Hypothalamus (tissue), 51 donors: ENCODE measurements around the gene HERC3.
"Not testable (repeated sequence)": the region's sequence is repeated elsewhere in the genome, so short reads cannot be mapped to it uniquely, and the experiment has no call there.

Experiments used
- DNase-seq, 51 donors: peaks; one replicate each; lab custom pipeline; 2025; lab: John Stamatoyannopoulos, UW

The HERC3 gene

DNA sequence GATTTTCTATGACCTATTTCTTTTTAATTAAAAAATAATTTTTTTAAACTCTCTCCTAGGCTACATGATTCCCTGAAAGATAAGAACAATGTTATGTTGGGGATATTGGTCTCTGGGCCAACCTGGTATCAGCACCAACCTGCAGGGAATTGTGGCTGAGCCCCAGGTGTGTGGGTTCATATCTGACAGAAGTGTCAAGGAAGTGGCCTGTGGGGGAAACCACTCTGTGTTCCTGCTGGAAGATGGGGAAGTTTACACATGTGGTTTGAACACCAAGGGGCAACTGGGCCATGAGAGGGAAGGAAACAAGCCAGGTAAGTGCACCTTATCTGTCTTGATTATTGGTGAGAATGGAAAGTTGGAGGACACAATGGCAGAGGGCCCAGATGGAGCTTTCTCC lies 13.5 kb downstream of the HERC3 start:
- DNase-seq, result no peak

DNA sequence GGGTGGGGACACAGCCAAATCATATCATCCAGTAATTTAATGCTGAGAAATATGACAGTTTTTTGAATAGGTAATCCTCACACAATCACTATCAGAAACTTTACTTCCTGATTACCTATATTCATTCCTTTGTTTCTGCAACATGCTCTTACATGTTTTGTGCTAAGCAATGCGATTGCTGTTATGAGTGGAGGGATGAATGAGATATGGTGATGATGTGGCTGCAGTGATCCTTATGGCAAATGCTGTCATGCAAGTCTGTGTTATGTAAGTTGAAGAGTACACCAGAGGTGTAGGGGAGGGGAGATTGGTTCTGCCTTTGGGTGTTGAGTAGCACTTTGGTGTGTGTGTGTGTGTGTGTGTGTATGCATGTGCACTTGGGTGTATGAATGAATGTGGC lies 14.6 kb downstream of the HERC3 start:
- no peak for DNase-seq

DNA sequence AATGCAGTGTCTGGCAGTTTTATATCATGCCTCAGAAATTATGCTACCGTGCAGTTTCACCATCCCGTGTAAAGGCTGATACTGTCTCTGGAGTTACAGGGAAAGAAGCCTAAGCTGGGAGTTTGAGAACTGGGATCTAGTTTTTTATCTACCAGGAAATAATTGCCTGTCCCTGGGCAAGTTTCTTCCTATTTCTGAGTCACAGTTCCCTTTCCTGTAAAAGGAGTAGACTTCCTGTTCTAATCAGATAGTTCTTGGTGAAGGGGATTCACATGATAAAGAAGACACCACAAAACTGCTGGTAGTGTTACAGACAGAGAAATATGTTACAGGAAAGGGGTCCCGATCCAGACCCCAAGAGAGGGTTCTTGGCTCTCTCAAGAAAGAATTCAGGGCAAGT lies 17.1 kb downstream of the HERC3 start:
- DNase-seq, result no peak

DNA sequence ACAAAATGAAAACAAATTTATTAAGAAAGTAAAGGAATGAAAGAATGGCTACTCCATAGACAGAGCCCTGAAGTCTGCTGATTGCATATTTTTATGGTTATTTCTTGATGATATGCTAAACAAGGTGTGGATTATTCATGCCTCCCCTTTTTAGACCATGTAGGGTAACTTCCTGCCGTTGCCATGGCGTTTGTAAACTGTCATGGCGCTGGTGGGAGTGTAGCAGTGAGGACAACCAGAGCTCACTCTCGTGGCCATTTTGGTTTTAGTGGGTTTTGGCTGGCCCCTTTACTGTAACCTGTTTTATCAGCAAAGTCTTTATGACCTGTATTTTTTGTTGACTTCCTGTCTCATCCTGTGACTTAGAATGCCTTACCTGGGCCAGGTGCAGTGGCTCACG lies 17.5 kb downstream of the HERC3 start:
- not testable (repeated sequence) for DNase-seq

DNA sequence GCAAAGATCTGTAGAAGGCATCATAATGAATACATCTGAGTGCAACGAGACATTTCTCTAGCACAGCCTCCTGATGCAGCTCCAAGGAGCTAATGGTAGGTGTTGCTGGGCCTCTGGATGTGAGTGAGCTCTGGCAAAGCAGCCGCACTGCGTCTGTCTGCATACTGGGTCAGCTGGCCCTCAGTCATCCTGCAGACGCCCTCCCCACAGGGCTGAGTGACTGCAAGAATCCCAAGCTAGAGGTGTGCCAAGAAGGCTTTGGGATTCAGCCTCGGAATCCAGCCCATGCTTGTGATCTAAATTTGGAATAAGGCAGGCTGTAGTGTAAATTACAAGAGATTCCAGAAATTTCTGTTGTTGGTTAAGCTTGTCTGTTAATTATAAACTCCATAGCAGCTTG lies 18.5 kb downstream of the HERC3 start:
- DNase-seq, result peak in 22 of 51 donors; percentile 1 to 63 (median 22)

DNA sequence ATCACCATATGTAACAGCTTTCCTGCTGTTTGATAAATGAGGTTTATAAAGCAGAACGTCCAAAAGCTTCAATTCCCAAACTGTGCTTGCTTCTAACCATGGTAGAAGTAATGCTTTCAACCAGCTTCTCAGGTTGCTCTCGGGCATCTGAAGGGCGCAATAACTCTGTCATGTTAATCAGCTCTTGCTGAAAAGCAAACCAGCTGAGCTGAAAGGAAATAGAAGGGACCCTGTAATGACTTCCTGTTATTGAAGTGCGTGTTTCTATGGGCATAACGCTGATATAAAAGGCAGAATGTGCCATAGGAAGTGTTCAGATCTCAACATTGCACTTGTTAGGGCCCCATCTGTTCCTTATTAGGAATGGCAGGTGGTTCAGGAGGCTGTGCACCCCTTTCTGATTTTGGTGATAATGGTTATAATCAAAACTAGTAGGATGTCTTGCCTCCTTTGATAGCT lies 21.2 kb downstream of the HERC3 start:
- no peak for DNase-seq

DNA sequence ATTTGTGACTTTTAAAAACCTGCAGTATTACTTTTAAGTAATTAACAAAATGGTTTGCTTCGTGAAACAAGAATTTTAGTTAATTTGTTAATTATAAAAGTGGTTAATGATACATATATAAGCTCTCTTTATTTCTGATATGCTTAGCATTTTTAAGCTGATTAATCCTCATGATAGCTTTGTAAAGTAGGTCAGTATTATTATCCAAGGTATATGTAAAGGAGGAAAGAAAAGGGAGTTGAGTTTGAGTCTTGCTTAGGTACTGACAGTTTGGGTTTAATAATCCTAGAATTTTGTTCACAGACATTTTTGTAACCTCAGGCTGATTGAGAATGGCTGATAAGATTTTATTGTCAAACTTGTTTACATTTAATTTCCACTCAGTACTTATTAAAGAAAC lies 21.8 kb downstream of the HERC3 start:
- DNase-seq, result no peak

DNA sequence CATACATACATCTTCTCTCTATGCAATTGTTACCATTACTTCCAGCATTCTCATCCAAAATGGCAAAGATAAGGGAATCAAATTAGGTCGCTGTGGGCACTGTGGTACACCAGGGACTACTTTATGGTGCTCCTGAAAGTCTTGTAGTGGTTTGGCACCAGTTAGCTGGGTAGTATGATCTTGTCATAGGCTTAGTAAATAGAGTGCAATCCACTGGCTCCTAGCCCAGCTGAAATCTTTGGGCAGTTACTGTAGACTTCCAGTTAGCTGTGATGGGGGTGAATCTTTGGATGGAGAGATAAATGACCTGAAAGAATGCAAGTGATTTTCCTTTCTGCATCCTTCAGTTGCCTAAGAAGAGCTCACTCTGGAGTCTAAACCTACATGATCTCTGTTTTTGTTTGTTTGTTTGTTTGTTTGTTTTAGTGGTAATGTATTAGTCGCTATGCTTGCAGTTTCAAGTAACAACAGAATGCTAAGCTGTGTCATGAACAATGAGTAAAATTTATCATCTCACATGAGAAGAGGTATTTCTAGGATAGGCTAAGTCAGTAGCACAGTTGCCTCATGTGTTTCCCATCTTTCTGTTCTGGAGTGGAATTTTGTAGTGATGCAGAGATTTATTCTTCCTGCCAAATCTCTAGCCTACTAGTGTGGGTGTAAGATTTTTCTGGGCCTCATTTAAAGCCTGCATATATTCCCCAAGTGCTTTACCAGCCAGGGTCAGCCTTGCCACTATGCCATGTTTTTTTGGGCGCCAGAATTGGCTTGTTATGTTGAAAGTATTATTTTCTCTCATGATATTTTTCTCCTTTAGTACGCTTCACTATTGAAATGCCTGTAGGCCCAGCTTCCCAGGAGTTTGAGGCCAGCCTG lies 24.2 kb downstream of the HERC3 start:
- no peak for DNase-seq

DNA sequence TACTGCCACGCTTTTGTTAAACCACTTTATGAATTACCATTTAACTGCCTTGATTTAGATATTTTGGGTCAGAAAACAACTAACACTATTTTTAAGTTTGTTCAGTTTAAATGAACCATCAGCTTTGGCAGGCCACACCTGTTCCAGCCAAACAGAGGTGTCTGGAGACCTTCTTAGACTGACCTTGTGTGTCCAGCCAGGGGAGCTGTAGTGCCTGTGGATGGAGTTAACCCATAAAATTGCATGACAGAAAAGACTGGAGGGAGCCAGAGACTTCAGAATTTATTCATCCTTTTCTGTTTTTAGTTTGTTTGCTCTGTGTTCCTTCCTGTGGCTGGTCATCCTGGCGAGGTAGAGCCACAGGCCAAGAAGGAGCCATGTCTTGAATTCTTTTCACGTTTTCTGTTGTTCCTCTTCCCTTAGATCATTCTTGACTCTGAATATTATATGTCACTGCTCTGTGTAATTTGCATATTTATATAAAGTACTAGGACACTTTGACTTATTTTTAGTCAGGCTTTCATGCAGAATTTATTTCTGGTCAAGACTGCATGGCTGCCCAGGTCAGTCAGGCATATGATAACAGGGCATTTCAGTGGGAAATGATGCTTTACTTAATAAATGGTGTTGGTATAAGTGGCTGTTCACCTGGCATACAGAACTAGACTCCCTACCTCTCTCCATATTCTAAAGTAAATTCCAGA lies 26.7 kb downstream of the HERC3 start:
- no peak for DNase-seq

DNA sequence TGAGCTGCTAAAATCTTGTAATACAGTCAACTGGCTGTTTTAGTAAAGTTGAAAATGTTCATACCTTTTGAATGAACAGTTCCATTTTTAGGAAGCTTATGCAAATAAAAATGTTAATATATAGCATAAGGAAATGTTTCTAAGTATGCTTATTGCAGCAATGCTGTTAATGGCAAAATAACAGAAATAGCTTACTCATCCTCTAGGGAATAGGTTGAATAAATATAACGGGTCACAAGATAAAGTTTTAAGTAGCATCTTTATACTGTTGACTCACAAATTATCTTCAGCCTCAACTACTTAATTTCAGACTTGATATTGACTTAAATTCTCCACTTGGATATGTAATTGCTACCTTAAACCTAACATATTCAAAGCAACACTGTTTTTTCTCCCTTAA lies 27.7 kb downstream of the HERC3 start:
- DNase-seq, result no peak

DNA sequence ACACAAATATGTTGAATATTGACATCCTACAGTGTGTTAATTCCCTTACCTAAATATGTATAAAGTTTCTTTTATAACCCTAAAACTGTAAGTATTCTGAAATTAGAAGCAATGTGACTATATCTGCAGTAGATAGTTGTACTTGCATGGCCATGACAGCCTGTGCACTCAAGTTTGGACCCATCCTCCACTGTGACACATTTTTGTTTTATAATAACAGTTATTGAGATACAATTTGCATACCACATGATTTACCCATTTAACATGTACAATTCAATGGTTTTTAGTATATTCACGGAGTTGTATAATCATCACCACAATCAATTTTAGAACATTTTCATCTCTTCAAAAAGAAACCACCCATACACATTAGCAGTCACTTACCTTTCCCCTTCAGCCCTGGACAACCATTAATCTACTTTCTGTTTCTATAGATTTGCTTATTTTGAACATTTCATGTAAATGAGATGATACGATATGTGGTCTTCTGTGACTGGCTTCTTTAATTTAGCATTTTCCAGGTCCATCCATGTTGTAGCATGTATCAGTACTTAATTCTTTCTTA lies 29.6 kb downstream of the HERC3 start:
- DNase-seq, result no peak

DNA sequence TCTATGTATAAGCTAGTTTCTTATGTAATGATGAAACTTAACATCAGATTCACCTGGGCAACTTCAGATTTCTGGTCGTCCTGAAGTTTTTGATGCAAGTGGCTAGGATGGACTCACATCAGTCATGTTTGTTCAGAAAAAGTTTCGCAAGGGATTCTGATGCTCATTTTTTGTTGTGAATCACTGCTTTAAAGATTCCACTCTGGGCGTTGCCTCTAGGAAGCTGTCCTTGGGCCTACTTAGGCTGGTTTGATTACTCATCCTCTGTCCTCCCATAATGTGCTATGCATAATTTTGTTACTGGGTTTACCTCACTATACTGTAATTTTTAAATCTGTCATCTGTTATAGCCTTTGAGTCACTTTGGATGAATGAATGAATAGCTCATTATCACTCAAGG lies 30.8 kb downstream of the HERC3 start:
- DNase-seq, result no peak

DNA sequence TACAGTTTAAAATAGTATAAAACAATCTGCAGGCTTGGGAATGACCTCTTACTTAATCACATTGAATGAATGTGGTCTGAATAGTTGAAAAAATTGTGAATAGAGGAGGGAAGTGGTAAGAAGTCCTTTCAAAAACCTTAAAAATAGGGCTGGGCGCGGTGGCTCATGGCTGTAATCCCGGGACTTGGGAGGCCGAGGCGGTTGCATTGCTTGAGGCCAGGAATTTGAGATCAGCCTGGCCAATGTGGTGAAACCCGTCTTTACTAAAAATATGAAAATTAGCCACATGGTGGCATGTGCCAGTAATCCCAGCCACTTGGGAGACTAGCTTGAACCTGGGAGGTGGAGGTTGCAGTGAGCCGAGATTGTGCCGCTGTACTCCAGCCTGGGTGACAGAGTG lies 36.5 kb downstream of the HERC3 start:
- peak in 10 of 51 donors; percentile 1 to 26 (median 7) for DNase-seq

DNA sequence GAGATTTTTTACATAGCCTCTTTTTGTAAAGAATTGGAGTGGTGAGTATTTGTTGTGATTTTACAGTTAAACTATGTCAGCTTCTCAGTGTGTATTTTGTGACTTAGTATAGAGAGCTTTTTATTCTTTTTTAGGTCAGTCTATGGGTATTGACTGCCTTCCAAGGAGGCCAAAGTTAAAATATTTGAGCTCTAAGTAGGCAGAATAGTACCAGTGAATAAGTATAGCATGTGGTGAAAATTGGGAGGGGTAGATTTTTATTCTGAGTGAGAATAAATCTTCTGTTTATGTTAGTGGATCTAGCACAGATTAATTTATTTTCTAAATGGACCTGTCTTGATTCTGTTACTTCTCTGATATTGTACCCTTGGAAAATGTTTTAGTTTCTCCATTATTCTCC lies 37.5 kb downstream of the HERC3 start:
- DNase-seq, result no peak

DNA sequence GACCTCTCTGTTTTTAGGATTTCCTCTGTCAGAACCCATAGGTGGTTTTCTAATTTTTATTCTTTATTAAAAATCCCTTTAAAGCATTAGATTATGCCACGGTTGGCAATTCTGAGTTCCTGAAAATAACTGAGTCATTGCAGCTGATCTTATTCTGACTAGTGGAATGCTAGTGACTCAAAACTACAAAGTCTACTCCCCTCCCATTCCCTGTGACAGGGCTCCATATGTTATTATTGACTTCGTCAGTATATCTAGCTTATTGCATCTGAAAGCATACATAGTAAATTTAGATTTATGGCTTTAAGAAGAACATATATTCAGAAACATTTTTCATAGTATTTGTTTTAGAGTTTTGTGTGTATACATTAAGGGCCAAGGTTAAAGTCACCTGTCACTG lies 38.5 kb downstream of the HERC3 start:
- no peak for DNase-seq

DNA sequence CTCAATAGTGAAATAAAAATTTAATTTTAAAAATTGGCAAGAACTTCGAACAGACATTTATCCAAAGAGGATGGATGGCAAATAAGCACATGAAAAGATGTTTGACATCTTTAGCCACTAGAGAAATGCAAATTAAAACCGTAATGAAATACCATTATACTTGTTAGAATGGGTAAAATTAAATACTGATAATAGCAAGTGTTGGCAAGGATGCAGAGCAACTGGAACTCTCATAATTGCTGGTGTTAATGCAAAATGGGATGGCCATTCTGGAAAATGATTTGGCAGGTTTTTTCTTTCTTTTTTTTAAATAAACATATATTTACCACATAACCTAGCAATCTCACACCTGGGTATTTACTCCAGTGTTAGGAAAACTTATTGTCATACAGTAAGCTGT lies 51.7 kb downstream of the HERC3 start:
- no peak for DNase-seq

DNA sequence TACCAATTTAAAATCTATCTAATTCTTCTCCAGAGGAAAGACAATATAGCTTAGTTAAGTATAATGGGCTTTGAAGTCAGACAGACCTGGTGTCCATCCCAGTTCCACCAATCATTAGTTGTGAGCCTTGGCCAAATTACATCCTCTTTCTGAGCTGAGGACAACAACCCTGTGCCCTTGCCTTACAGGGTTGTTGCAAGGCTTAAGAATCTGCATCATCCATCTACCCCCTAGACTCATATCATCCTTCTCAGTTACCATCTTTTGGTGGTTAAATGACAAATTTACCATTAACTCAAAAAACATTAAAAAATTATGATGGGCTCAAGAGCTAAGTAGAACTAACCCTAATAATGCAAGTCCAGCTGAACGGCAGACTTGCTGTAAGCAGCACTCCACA lies 53.7 kb downstream of the HERC3 start:
- DNase-seq, result no peak

DNA sequence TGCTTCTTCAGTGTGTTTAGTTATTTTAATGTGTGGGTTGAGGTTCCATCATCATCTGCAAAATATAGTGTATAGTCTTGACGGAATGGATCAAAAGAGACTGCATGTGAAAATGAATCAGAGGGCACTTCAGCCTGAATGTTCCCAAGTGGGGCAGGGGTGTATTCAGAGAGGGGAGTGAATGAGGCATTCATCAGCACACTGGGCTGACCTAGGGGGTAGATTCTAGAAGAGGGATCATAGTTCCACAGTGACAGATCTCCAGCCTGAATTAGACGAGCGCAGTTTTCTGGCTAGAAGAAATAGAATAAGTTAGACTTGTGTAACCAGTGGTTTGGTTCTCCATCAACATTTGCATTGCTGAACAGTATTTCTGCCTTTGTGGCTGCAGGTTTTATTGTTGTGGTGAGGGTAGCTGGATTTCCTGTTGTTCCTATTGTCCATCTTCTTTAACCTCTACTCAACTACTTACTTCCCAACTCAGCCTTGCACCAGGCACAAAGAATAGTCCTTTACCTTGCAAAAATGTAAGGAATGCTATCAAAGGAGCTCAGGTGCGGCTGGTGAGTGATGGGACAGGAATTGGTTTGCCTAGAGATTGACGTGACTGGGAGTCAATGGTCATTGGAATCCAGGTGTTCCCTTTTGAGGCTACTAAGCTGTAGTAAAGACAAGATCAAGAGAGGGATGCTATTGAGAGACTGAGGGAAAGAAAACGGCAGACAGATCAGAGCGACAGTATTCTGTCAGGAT lies 54.4 kb downstream of the HERC3 start:
- DNase-seq, result no peak

DNA sequence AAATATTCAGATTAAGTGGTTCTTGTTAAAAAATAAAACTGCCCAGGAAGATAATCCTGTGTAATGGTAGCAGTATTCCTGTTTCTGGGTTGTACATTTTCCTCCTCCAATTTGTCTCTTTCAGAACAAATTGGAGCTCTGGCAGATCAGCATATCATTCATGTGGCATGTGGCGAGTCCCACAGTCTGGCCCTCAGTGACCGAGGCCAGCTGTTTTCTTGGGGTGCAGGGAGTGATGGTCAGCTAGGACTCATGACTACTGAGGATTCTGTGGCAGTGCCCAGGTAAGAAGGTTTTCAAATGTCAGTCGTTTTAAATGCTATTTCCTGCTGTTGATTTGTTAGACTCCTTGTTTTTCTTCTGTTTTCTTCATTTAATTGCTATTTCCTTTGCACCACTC lies 57.4 kb downstream of the HERC3 start:
- DNase-seq, result peak in 1 of 51 donors; percentile 3

DNA sequence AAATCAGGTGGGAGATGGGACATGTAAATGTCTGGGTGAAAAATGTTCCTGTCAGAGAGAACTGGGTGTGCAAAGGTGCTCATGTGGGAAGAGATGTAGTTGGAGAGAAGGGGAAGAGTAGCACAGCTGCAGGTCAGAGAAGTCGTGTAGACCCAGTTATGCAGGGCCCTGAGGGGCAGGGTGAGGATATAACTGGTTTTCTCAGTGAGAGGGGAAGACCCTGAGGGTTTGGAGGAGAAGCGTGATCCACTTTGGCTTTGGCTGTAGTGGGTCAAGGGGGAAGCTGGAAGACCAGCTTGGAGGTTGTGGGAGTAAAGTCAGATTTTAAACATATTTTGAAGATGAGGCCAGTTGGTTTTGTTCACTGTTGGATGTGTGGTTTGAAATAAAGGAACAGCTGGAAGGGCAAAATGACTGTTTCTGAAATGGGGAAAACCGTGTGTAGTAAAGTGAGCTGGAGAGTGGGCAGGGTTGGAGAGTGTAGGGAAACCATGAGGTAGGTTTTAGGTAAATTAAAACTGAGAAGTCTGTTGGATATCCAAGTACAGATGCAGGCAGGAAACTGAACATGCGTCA lies 61.2 kb downstream of the HERC3 start:
- no peak for DNase-seq

DNA sequence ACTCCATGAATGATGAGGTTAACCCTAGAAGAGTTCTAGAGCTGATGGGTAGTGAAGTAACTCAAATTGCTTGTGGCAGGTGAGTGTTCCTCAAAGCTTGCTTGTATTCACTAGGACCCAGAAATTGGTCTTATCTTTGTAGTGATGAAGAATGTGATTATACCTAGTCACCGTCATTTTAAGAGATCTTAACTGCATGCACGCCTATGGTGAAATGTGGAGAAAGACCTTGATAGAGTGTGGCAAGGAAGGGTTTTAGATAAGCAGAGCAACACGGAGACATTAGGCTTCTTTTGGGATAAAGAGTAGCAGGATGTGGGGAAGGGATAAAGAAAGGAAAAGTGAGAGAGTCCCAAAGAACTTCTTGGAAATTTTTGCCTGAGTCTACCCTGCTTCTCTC lies 62.9 kb downstream of the HERC3 start:
- DNase-seq, result no peak
